Endothelial cell of umbilical vein (primary cell): ENCODE data around the gene ANXA4. TPM values are rescaled to one million over a fixed set of nuclear protein-coding genes. Genes with fewer than 3 reads are reported as not detected.

Source experiments
- BruUV-seq: library from RNA; stranded (reverse); fragments of 400-500 nt; replicated peaks from 2 replicates; lab custom pipeline; 2021; lab: Mats Ljungman, UMichigan
- CTCF ChIA-PET: fragments of 300-600, 350-600 bp; sonication (Branson Sonifier 250); formaldehyde crosslinking; loops from one replicate; lab custom pipeline; 2021; ENCODE audit warnings: antibody characterized with exemption, inconsistent platforms; lab: Charles Lee
- POLR2A ChIA-PET: fragments of 300-600, 350-600 bp; sonication (Branson Sonifier 250); formaldehyde crosslinking; loops from one replicate; lab custom pipeline; 2021; ENCODE audit warnings: antibody characterized with exemption, inconsistent platforms; lab: Charles Lee
- DNase-seq: peaks from one replicate; pipeline ENCODE4 v3.0.0-alpha.2; 2011; ENCODE audit warnings: low read depth, low spot score
- FAIRE-seq: peaks from 2 replicates; lab custom pipeline; 2011; peaks lifted over from hg19 to GRCh38; lab: Jason Lieb, UNC
- H2AFZ ChIP-seq: 2 replicates; pipeline ENCODE4 v1.6.0; 2012; ENCODE audit warnings: low read depth, low read length, control low read depth, inconsistent platforms
- H3K27ac ChIP-seq: 2 replicates; pipeline ENCODE4 v1.5.1; 2011; ENCODE audit warnings: low read depth, mild to moderate bottlenecking, control low read depth, low read length, moderate library complexity; ENCODE audit not compliant: insufficient read depth
- H3K27me3 ChIP-seq, 2 experiments: 2 replicates each; pipeline versions ENCODE4 v1.6.0 to v1.6.1; 2011; ENCODE audit warnings: low read length in 2 of 2, mixed read lengths in 1 of 2; ENCODE audit not compliant: control insufficient read depth in 2 of 2, insufficient read depth in 2 of 2
- H3K36me3 ChIP-seq, 2 experiments: 2 replicates in 1 of 2; 3 replicates in 1 of 2; pipeline ENCODE4 v1.5.1; 2011; ENCODE audit warnings: low read length in 2 of 2, mild to moderate bottlenecking in 1 of 2, moderate library complexity in 1 of 2; ENCODE audit not compliant: control insufficient read depth in 2 of 2, insufficient read depth in 2 of 2; ENCODE audit errors: extremely low read depth in 1 of 2
- H3K4me1 ChIP-seq: 3 replicates; pipeline ENCODE4 v1.5.1; 2011; ENCODE audit warnings: mild to moderate bottlenecking, low read length; ENCODE audit not compliant: control insufficient read depth, insufficient read depth; ENCODE audit errors: extremely low read depth
- H3K4me2 ChIP-seq: 2 replicates; pipeline ENCODE4 v1.6.1; 2011; ENCODE audit warnings: low read length, control low read depth, mixed read lengths; ENCODE audit not compliant: insufficient read depth
- H3K4me3 ChIP-seq, 3 experiments: fragments of 200-600 bp in 1 of 3; sonication (generic), shearing (Covaris generic) in 1 of 3; replicated peaks in 1 of 3; 2 replicates each; pipeline ENCODE4 v1.5.1; 2011 to 2016; ENCODE audit warnings: control low read depth in 3 of 3, low read length in 3 of 3, mild to moderate bottlenecking in 2 of 3, inconsistent platforms in 1 of 3, low read depth in 1 of 3, moderate library complexity in 1 of 3; ENCODE audit not compliant: insufficient read depth in 1 of 3
- H3K79me2 ChIP-seq: 2 replicates; pipeline ENCODE4 v1.6.0; 2012; ENCODE audit warnings: low read length, inconsistent platforms; ENCODE audit not compliant: control insufficient read depth, insufficient read depth
- H3K9ac ChIP-seq: replicated peaks from 2 replicates; pipeline ENCODE3; 2011; ENCODE audit warnings: low read length, control low read depth; ENCODE audit not compliant: insufficient read depth; ENCODE audit errors: extremely low read depth
- H3K9me1 ChIP-seq: replicated peaks from 3 replicates; pipeline ENCODE4 v1.6.0; 2011; ENCODE audit warnings: mild to moderate bottlenecking, low read length; ENCODE audit not compliant: control insufficient read depth, insufficient read depth; ENCODE audit errors: extremely low read depth
- H3K9me3 ChIP-seq: replicated peaks from 2 replicates; pipeline ENCODE4 v1.5.1; 2012; ENCODE audit warnings: low read length, inconsistent platforms; ENCODE audit not compliant: control insufficient read depth, insufficient read depth
- H4K20me1 ChIP-seq: replicated peaks from 2 replicates; pipeline ENCODE3; 2011; ENCODE audit warnings: mild to moderate bottlenecking, low read length; ENCODE audit not compliant: control insufficient read depth, insufficient read depth; ENCODE audit errors: extremely low read depth
- CTCF ChIP-seq, 2 donors: IDR thresholded peaks; 1 replicate in 1 of 2; 2 replicates in 1 of 2; pipeline ENCODE4 v1.5.1; 2011; ENCODE audit warnings: low read length in 2 of 2, mild to moderate bottlenecking in 2 of 2, moderate library complexity in 2 of 2, control low read depth in 1 of 2, inconsistent platforms in 1 of 2, low read depth in 1 of 2; ENCODE audit not compliant: insufficient read depth in 1 of 2; ENCODE audit errors: extremely low read depth in 1 of 2
- EZH2 ChIP-seq: IDR thresholded peaks from 2 replicates; pipeline ENCODE4 v1.6.1; 2012; ENCODE audit warnings: borderline replicate concordance, low read depth, mild to moderate bottlenecking, moderate library complexity, low read length, inconsistent platforms; ENCODE audit not compliant: severe bottlenecking
- FOS ChIP-seq: IDR thresholded peaks from 2 replicates; pipeline ENCODE4 v1.6.1; 2011; ENCODE audit warnings: mild to moderate bottlenecking, low read length, moderate library complexity, borderline replicate concordance; ENCODE audit not compliant: insufficient read depth
- GATA2 ChIP-seq: IDR thresholded peaks from 2 replicates; pipeline ENCODE4 v1.7.0; 2011; ENCODE audit warnings: low read depth, mild to moderate bottlenecking, moderate library complexity, mixed read lengths, low read length; ENCODE audit not compliant: insufficient read length, insufficient read depth
- JUN ChIP-seq: IDR thresholded peaks from 2 replicates; pipeline ENCODE4 v1.6.1; 2011; ENCODE audit warnings: borderline replicate concordance, low read depth; ENCODE audit not compliant: insufficient read length, insufficient read depth
- MYC ChIP-seq: IDR thresholded peaks from one replicate; pipeline ENCODE4 v1.6.1; 2011; ENCODE audit warnings: mild to moderate bottlenecking, low read depth, low read length
- POLR2A ChIP-seq: IDR thresholded peaks from 2 replicates; pipeline ENCODE4 v1.6.1; 2012; ENCODE audit warnings: low read depth, mild to moderate bottlenecking, control low read depth, low read length
- POLR2AphosphoS5 ChIP-seq: IDR thresholded peaks from 2 replicates; pipeline ENCODE4 v1.6.1; 2012; ENCODE audit warnings: low read depth, mild to moderate bottlenecking, control low read depth, low read length, moderate library complexity; ENCODE audit not compliant: insufficient read depth
- dilution Hi-C: fragments of 300-500 bp; cut with MboI; formaldehyde crosslinking; loops from one replicate; pipeline ENCODE4 v1.15.0; 2019; ENCODE audit warnings: low sequenced_read_pairs; ENCODE audit not compliant: extremely low pct_ligation_motif_present
- intact Hi-C: fragments of 100-400 bp; cut with micrococcal nuclease; formaldehyde crosslinking; loops from one replicate; pipeline ENCODE4 v1.10.0; 2022
- polyA plus RNA-seq, 4 experiments: library from polyadenylated mRNA; depleted of rRNA in 3 of 4; stranded (reverse) in 3 of 4; unstranded in 1 of 4; fragments of >200 nt; gene quantifications; 2 replicates each; pipeline versions ENCODE4 v1.2.1 to v1.2.3, GENCODE V29; 2011 to 2012; ENCODE audit warnings: missing spikeins in 1 of 4
- total RNA-seq: library from RNA; stranded (reverse); gene quantifications from 2 replicates; pipeline ENCODE4 v1.2.3, GENCODE V29; 2021
- TF ChIP-seq, protein P1 (sequence below): IDR thresholded peaks from 2 replicates; pipeline ENCODE4 v1.6.1; 2011; ENCODE audit not compliant: insufficient read depth, insufficient read length

The ANXA4 gene
- total and polyA plus RNA-seq, 2 donors (not counting 3 experiments of a cell fraction or from before 2014, with no cell fraction given): 29.4 to 79.6 TPM

DNA sequence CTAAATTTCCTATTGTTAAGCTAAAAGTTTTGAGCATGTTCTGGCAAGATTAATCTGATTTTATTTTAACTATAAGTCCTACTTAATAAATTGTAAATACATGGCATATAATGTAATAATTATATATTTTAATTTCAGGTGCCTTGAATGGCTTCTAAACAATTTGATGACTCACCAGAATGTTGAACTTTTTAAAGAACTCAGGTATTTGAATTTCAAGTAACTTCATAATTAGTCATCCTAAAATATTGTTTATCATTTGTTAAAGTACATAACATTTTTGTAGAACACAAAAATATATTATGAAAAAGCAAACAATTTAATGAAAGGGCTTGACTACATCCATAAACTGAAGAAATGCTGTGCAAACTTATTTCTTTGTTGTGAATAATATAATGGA lies 102.1 kb downstream of the ANXA4 start:
- Histone ChIP-seq H3K27me3 (no peaks in the 10 kb centered on the region), H3K79me2 (no peaks in the 10 kb centered on the region), H3K27ac (no peak overlapping the region), H3K9me3 (no peaks in the 10 kb centered on the region), H2AFZ (no peak overlapping the region), H3K4me1 (peaks cover 6% of the 10 kb centered on the region), H3K4me2 (no peak overlapping the region), H3K36me3 (peaks cover 2 to 6% of the 10 kb centered on the region in 2 experiments), H3K9me1 (no peaks in the 10 kb centered on the region), H3K4me3 (no peak overlapping the region), H3K9ac (no peak overlapping the region), H4K20me1 (no peaks in the 10 kb centered on the region)
- FAIRE-seq: no peak
- no peak for DNase-seq
- ChIA-PET CTCF (no interaction called here), POLR2A (no interaction called here)
- intact Hi-C loops (no loop called here), dilution Hi-C loops (no loop called here)
- no TSS peak for BruUV-seq
- TF ChIP-seq CTCF (IDR thresholded peaks at IDR 0.05; ENCODE audit: extremely low read depth in 1 of 2, insufficient read depth in 1 of 2, low read depth in 1 of 2, low read length in 2 of 2) (no peak), POLR2A (no peak), GATA2 (no peak), JUN (no peak), EZH2 (no peak), FOS (no peak), MYC (no peak), POLR2AphosphoS5 (no peak)
- TF ChIP-seq, protein P1, sequence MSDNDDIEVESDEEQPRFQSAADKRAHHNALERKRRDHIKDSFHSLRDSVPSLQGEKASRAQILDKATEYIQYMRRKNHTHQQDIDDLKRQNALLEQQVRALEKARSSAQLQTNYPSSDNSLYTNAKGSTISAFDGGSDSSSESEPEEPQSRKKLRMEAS: no peak
